Stimulated activated CD8-positive, alpha-beta memory T cell treated with anti-CD3 and anti-CD28 coated beads, Interleukin-15, amount 100 ng/mL, for 48 hours (primary cell): ENCODE data around the gene CAP1.
A peak's percentile ranks its signal among the peaks of the same experiment; 100 is the strongest.
"Not testable (repeated sequence)": the region's sequence is repeated elsewhere in the genome, so short reads cannot be mapped to it uniquely, and the experiment has no call there.

Experiments used
- DNase-seq, 2 donors: peaks; one replicate each; pipeline ENCODE4 v3.0.0-alpha.2; 2020; ENCODE audit warnings: low read depth in 2 of 2

Gene CAP1

GRCh38 chr1:40040511-40041465, at the start of gene CAP1:
CAP1 (plus strand) TSS chr1:40040729; CDS start chr1:40059347, 18,618 bp downstream.
- DNase-seq = peak; percentile 100

GRCh38 chr1:39992234-39992633, 48.3 kb upstream of the CAP1 start:
- DNase-seq = no peak

- DNase-seq = no peak
These were observed 47.6 kb upstream of the CAP1 start for GRCh38 chr1:39992888-39993287.

GRCh38 chr1:39995973-39996393, 44.5 kb upstream of the CAP1 start:
- no peak for DNase-seq

- DNase-seq = no peak
These were observed 44.0 kb upstream of the CAP1 start for GRCh38 chr1:39996396-39997004.

- DNase-seq = no peak
These were observed 39.1 kb upstream of the CAP1 start for GRCh38 chr1:40001456-40001855.

GRCh38 chr1:40003156-40004093, 37.1 kb upstream of the CAP1 start:
- no peak for DNase-seq

GRCh38 chr1:40004857-40005256, 35.7 kb upstream of the CAP1 start:
- no peak for DNase-seq

- not testable (repeated sequence) for DNase-seq
These were observed 33.0 kb upstream of the CAP1 start for GRCh38 chr1:40007481-40008034.

GRCh38 chr1:40011198-40011597, 29.3 kb upstream of the CAP1 start:
- no peak for DNase-seq

GRCh38 chr1:40014253-40014706, 26.2 kb upstream of the CAP1 start:
- DNase-seq = no peak

GRCh38 chr1:40014812-40015594, 25.5 kb upstream of the CAP1 start:
- DNase-seq = no peak

GRCh38 chr1:40017951-40018575, 22.5 kb upstream of the CAP1 start:
- DNase-seq = no peak

- DNase-seq = no peak
These were observed 20.0 kb upstream of the CAP1 start for GRCh38 chr1:40020447-40021085.

- DNase-seq = no peak
These were observed 17.1 kb upstream of the CAP1 start for GRCh38 chr1:40023379-40023944.

GRCh38 chr1:40024671-40025070, 15.9 kb upstream of the CAP1 start:
- DNase-seq = no peak

GRCh38 chr1:40027647-40028046, 12.9 kb upstream of the CAP1 start:
- DNase-seq = no peak

- no peak for DNase-seq
These were observed 10.9 kb upstream of the CAP1 start for GRCh38 chr1:40029608-40030007.

- DNase-seq = no peak
These were observed 9.9 kb upstream of the CAP1 start for GRCh38 chr1:40030528-40031135.
